Measurements from ENCODE around the gene MYOM3. TPM values are rescaled to one million over a fixed set of nuclear protein-coding genes. Genes with fewer than 3 reads are reported as not detected.

Gene MYOM3
- polyA plus RNA-seq, 2 of the 4 experiments (the other 2 are of a cell fraction) = 2.6 to 8.5 TPM

GRCh38 chr1:24105368-24106160 is 6.4 kb downstream of the MYOM3 start:
- H3K27ac ChIP-seq = peak overlapping the region in 1 of 2 experiments; percentile 43; a peak in 1 of 6 replicates
- H3K4me2 ChIP-seq = no peak overlapping the region
- WGBS (ENCODE audit: missing lambda C conversion rate) = 85% methylated on average over 10 of the region's 19 CpGs
- ATAC-seq = no peak
- TF ChIP-seq HDAC2 (IDR thresholded peaks at IDR 0.05) = no peak
- no peak for TF ChIP-seq EHF (CRISPR knock-in tag; IDR thresholded peaks at IDR 0.05)
- TF ChIP-seq TFCP2L1 (CRISPR knock-in tag; IDR thresholded peaks at IDR 0.05) = no peak
- TF ChIP-seq CBX2 (IDR thresholded peaks at IDR 0.05; ENCODE audit: borderline replicate concordance, low read depth) = no peak
- no peak for TF ChIP-seq ZC3H11A (IDR thresholded peaks at IDR 0.05)
- no peak for TF ChIP-seq KDM5A (IDR thresholded peaks at IDR 0.05)
- TF ChIP-seq HEYL (CRISPR knock-in tag; IDR thresholded peaks at IDR 0.05) = no peak
- no peak for TF ChIP-seq KDM1A (IDR thresholded peaks at IDR 0.05; ENCODE audit: low read depth)
- no peak for TF ChIP-seq POLR2A (IDR thresholded peaks at IDR 0.05; ENCODE audit: low read length)
- TF ChIP-seq RARB (CRISPR knock-in tag; IDR thresholded peaks at IDR 0.05) = no peak
- no peak for TF ChIP-seq PBX3 (IDR thresholded peaks at IDR 0.05)
- TF ChIP-seq TP53 (CRISPR knock-in tag; IDR thresholded peaks at IDR 0.05) = no peak
- no peaks in the 10 kb centered on the region for H3K9me3 ChIP-seq
- DNase-seq (ENCODE audit: low read depth in 1 of 2, low spot score in 1 of 2) = no peak
- no peak for FAIRE-seq
- H3K4me3 ChIP-seq = no peak overlapping the region
- peaks cover 30% of the 10 kb centered on the region for H3K4me1 ChIP-seq
- ChIA-PET CTCF (interaction anchor here (1.5 kb wide), 1 partner anchor 37 kb away, joined by 4 read pairs; the partner anchor contains the start of gene IL22RA1), POLR2A (no interaction called here)

- H3K4me2 ChIP-seq = no peak overlapping the region
- no peak for DNase-seq (ENCODE audit: low read depth in 1 of 2, low spot score in 1 of 2)
- peaks cover 30% of the 10 kb centered on the region for H3K4me1 ChIP-seq
- ChIA-PET POLR2A (no interaction called here), CTCF (no interaction called here)
- ATAC-seq = no peak
- H3K4me3 ChIP-seq = no peak overlapping the region
- TF ChIP-seq ZSCAN20 (CRISPR knock-in tag; IDR thresholded peaks at IDR 0.05) (no peak), ELK1 (IDR thresholded peaks at IDR 0.05; ENCODE audit: low read depth, low read length) (no peak), E2F6 (IDR thresholded peaks at IDR 0.05; ENCODE audit: borderline replicate concordance, low read depth) (no peak), SREBF2 (IDR thresholded peaks at IDR 0.05) (no peak), JUN (IDR thresholded peaks at IDR 0.05) (no peak), PBX3 (IDR thresholded peaks at IDR 0.05) (no peak), HOXA7 (CRISPR knock-in tag; IDR thresholded peaks at IDR 0.05) (no peak), HOXB13 (CRISPR knock-in tag; IDR thresholded peaks at IDR 0.05; ENCODE audit: low read depth) (no peak), MYC (IDR thresholded peaks at IDR 0.05; ENCODE audit: borderline replicate concordance, low read length) (no peak), ZC3H11A (IDR thresholded peaks at IDR 0.05) (no peak)
- no peaks in the 10 kb centered on the region for H3K9me3 ChIP-seq
- 94% methylated on average over 2 of the region's 7 CpGs for WGBS (ENCODE audit: missing lambda C conversion rate)
- FAIRE-seq = no peak
- H3K27ac ChIP-seq = no peak overlapping the region
Observed at GRCh38 chr1:24104854-24105253, 7.1 kb downstream of the MYOM3 start.

GRCh38 chr1:24103879-24104278 is 8.1 kb downstream of the MYOM3 start:
- CTCF ChIA-PET = interaction anchor here (0.9 to 1.8 kb wide), 2 partner anchors 14 to 32 kb away, joined by 4 to 5 read pairs; no protein-coding TSS in a partner anchor
- TF ChIP-seq JUNB (IDR thresholded peaks at IDR 0.05) (no peak), ZFP36 (IDR thresholded peaks at IDR 0.05; ENCODE audit: borderline replicate concordance, partially characterized antibody) (peak; percentile 27)
- peaks cover 27% of the 10 kb centered on the region for H3K4me1 ChIP-seq

More at GRCh38 chr1:24103879-24104278, 8.1 kb downstream of the MYOM3 start:
- H3K4me2 ChIP-seq = no peak overlapping the region
- FAIRE-seq = no peak
- POLR2A ChIA-PET = no interaction called here
- H3K27ac ChIP-seq = no peak overlapping the region
- ATAC-seq = no peak
- no peak for DNase-seq (ENCODE audit: low read depth in 1 of 2, low spot score in 1 of 2)
- no peak overlapping the region for H3K4me3 ChIP-seq
- 90% methylated on average over 3 of the region's 3 CpGs for WGBS (ENCODE audit: missing lambda C conversion rate)
- no peaks in the 10 kb centered on the region for H3K9me3 ChIP-seq

All from A549 (cell line).